WI38 (cell line): Measurements from ENCODE around the gene RHBDD3.

ENCODE experiments used
- H3K4me3 ChIP-seq: 2 replicates; pipeline ENCODE4 v1.5.1; 2011; ENCODE audit warnings: low read depth, mild to moderate bottlenecking, control low read depth, low read length
- CTCF ChIP-seq: IDR thresholded peaks from 2 replicates; pipeline ENCODE4 v1.5.1; 2012; ENCODE audit warnings: low read depth, mild to moderate bottlenecking, control low read depth, low read length

RHBDD3 gene

DNA sequence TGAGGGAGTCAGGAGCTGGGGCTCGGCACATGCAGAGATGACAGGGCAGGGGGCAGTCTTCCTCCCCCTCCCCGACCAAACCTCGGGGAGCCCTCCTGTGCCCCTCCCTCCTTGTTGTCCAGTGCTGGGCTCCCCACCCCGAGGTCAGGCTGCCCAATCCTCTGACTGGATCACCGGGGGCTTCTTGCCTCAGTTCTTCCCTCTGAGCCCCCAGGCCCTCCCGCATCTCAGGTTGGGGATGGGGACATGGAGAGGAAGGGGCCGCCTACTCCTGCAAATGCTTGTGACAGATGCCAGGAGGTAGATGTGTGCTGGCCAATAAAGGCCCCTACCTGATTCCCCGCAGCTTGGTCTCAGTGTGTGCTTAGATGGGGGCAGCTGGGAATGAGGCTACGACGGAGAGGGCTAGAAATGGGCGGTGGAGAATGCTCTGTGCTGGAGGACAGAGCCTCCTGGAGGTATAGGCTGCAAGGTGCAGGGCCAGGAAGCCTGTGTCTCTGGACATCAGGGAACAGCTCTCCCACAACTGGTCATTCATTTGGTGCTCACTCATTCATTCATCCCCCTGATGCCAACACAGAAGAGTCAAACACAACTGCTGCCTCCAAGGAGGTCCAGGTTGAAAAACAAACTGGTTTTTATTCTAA is 8.4 kb downstream of the RHBDD3 start:
- TF ChIP-seq CTCF = 0 out of 2 replicates have a peak, but pooled peaks have one; percentile 4
- no peak overlapping the region for H3K4me3 ChIP-seq

DNA sequence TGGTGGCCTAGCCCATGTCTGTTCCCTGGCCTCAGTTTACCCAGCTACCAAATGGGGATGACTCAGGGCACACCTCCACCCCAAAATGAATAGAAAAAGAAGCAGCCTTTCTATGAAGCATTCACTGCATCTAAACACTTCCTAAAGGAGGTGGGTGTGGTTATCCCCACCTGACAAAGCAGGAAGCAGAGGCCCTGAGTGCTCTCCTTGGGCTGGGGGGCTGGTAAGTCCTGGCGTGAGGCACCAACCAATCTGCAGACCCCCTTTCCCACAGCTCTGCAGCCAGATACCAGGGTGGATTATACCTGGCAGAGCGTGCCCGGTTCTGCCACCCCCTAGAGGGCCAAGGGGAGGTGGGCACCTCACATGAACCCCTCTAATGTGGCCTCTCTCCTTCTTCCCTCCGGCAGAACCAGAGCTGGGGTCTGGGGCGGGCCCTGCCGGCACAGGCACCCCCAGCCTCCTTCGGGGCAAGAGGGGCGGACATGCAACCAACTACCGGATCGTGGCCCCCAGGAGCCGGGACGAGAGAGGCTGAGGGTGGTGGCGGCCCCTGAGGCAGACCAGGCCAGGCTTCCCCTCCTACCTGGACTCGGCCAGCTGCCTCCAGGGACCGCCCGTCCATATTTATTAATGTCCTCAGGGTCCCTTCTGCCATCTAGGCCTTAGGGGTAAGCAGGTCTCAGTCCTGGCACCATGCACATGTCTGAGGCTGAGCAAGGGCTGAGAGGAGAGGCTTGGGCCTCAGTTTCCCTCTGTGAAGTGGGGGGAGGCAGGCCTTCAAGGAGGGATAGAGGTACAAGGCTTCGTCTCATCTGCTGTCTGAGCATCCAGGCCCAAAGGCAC is 9.2 kb downstream of the RHBDD3 start:
- H3K4me3 ChIP-seq = no peak overlapping the region
- TF ChIP-seq CTCF = no peak

GRCh38 chr22:29257751-29258181 is 10.0 kb downstream of the RHBDD3 start:
- TF ChIP-seq CTCF = no peak
- H3K4me3 ChIP-seq = no peak overlapping the region

- H3K4me3 ChIP-seq = no peak overlapping the region
- no peak for TF ChIP-seq CTCF
Measured at GRCh38 chr22:29256606-29257325, 11.0 kb downstream of the RHBDD3 start.

- TF ChIP-seq CTCF = no peak
- no peak overlapping the region for H3K4me3 ChIP-seq
Measured at GRCh38 chr22:29255064-29255621, 12.6 kb downstream of the RHBDD3 start.

GRCh38 chr22:29254286-29254660 is 13.5 kb downstream of the RHBDD3 start:
- H3K4me3 ChIP-seq = no peak overlapping the region
- no peak for TF ChIP-seq CTCF
